Embryonic facial prominence (tissue), 1 donor: Measurements from ENCODE around the gene ZNF581.

Experiments used
- DNase-seq: peaks from one replicate; pipeline ENCODE4 v3.0.0-alpha.2; 2016; ENCODE audit errors: extremely low spot score

ZNF581 gene

GRCh38 chr19:55648585-55649267 is 5.3 kb downstream of the ZNF581 start:
- no peak for DNase-seq

- no peak for DNase-seq
These were observed 6.0 kb downstream of the ZNF581 start for GRCh38 chr19:55649268-55650125.

DNA sequence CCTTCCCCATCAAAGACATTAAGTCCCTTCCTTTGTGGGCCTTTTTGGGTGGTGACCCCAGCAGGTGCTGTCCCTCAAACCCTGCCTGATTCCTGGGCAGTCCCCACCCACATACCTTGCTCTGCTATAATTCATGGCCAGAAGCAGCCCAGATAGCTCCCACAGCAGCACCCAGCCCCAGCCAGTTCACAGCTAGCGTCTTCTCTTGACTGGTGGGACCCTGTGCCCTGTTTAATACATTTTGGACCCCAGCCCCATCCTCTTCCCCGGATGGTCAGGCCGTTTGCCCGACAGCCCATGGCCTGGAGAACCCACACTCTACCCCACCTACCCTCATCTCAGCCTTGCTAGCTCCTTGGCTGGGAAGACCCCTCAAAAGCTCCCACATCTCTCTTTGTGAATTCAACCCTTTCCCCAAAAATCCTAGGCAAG is 6.7 kb downstream of the ZNF581 start:
- no peak for DNase-seq

DNA sequence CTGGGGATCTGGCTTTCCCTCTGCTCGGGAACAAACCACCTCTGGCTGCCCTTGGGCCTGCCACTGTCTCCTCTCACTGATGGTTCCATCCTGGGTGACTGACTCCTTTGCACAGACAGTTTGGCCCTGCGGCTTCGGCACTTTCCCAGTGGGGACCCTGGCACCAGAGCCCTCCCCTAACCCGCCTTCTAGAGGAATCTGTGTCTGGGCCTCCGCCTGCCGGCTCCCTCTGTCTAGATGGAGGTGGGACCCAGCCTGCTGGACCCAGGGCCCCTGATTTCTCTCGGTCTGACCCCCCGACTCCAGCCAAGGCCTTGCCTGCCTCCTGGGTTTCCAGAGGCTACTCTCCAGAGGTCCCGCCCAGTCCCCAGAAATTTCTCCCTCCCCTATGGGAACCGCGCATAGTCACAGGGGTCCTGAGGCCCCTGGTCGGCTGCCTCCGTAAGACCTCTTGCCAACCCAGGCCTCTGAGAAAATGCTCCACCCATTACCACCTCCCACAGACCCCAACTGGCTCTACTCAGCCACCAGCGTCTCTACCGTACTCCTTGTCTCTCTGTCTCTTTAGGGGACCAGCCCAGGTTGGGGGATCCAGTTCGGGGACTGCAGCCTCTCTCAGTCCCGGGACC is 7.3 kb downstream of the ZNF581 start:
- DNase-seq, result no peak

DNA sequence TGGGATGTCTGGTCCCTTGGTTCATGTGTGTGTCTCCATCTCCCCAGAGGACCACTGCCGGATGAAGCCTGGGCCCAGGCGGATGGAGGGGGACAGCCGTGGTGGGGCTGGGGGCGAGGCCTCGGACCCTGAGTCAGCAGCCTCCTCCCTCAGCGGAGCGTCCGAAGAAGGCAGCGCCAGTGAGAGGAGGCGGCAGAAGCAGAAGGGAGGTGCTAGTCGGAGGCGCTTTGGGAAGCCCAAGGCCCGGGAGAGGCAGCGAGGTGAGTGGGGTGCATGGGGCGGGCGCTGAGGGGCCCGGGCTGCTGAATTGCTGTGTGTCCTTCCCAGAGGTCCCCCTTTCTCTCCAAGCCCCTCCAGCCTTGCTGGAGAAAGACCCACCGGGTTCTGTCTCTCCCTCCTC is 7.8 kb downstream of the ZNF581 start:
- no peak for DNase-seq

- no peak for DNase-seq
These were observed 9.1 kb downstream of the ZNF581 start for GRCh38 chr19:55652311-55653128.

DNA sequence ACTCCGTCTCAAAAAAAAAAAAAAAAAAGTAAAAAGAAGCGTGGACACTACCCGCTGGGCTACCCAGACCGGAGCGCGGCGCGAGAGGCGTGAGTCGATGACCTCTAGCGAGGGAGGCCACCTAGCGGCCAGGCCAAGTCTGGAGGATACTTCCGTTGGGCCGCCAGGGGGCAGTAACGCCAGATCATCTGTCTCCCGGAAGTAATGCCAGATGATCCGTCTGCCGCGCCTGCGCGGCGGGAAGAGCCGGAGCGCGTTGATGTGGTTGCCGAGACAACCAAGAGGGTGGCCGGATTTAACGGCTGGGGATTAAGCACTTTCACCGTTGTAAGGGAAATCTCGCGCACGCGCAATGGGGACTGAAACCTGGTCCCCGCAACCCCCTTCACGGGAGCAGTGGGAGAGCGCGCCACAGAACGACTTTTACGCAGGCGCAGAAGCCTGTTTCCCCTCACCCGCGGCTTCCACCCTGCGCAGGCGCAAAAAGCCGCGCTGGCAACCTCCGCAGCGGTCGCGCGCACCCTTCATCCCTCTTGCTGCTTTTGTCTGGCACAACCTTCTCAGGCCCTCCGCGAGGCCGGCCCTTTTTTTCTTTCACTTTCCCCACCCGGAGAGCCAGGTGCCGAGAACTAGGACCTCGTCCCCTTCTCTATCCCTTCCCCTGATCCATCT is 10.3 kb downstream of the ZNF581 start:
- peak; percentile 97 for DNase-seq

GRCh38 chr19:55654323-55654867 is 10.9 kb downstream of the ZNF581 start:
- DNase-seq, result peak; percentile 100

- DNase-seq, result peak; percentile 90
These were observed 11.6 kb downstream of the ZNF581 start, which contains the start of gene U2AF2 for GRCh38 chr19:55654868-55655647. TSS of gene U2AF2 (plus strand) at chr19:55655035. CDS start at chr19:55655105, 70 bp downstream.

- DNase-seq, result no peak
These were observed 12.2 kb downstream of the ZNF581 start for GRCh38 chr19:55655648-55656040.

DNA sequence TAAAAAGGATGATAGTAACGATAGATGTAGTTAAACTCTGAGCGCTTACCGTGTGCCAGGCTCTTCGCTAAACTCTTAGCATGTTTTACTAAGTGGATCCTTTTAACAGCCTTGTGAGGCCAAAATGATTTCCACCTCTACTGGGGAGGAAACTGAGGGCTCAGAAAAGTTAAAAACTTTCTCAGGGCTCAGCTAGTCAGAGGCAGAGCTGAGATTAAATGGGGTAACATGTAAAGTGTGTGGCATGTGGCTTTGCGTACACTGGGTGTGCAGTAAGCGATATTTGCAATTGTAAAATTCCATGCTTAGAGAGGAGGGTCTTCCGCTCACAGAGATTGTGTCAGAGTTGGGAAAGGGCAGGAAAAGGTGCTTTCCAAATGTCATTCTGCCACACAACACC is 13.1 kb downstream of the ZNF581 start:
- DNase-seq, result no peak

DNA sequence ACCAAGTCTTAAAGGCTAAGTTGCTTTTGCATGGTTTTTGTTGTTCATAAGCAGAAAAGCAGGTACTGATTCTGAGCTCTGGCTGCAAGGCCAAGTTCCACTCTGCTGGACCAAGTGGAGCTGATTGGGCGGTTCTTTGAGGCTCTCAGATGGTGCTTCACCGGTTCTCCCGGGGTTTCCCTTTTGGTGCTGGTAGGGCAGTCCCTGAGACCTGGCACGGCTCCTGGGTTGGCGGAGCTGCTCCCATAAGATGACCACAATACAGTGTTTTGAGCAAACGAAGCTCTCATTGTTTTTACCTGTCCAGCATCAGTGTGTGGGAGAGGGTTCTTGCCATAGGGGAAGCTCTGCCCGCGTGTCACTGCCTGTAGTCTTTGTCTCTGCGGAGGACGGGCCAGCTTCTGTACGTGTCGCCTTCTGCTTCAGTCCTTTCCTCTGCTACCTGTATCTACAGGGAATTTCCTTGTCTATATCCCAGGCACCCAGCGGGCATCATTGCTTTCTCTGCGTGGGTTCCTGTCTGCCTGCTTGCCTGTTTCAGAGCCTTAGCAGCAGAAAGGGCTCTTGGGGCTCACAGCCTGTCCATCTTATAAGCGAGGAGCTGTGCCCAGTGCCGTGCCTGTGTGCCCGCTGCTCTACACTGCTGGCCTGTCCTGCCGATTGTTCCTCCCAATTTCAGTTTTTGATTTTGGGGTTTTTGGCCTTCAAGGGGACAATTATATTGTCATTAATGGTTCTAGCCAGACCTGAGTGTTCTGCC is 13.7 kb downstream of the ZNF581 start:
- no peak for DNase-seq

- no peak for DNase-seq
These were observed 15.5 kb downstream of the ZNF581 start for GRCh38 chr19:55658846-55659459.

- no peak for DNase-seq
These were observed 16.4 kb downstream of the ZNF581 start for GRCh38 chr19:55659822-55660221.

GRCh38 chr19:55660404-55660803 is 17.0 kb downstream of the ZNF581 start:
- no peak for DNase-seq

- DNase-seq, result no peak
These were observed 17.5 kb downstream of the ZNF581 start for GRCh38 chr19:55660991-55661390.

DNA sequence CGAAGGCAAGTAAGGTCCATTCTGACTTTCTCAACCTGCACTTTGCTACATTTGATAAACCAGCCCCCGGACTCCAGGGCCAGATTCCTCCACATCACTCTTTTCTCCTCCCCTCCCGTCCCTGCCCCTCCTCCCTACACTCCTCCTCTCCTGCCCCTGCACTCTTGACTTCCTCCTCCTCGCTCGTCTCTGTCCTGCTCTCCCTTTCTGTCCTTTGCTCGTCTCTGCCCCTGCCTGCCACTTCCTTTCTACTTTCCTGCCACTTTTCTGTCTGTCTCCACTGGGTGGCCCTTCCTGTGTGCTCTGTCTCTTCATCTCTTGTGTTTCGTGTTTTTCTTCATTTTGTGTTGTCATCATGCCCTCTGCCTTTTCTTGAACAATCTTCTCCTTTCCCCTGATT is 18.4 kb downstream of the ZNF581 start:
- DNase-seq, result no peak

GRCh38 chr19:55663846-55664536 is 20.5 kb downstream of the ZNF581 start:
- DNase-seq, result no peak
